Fibroblast of skin of left biceps (primary cell): ENCODE results near the gene IL21R.
A peak's percentile ranks its signal among the peaks of the same experiment; 100 is the strongest.

ENCODE experiments used
- DNase-seq, 2 experiments: peaks; one replicate each; pipeline ENCODE4 v3.0.0-alpha.2; 2013; ENCODE audit warnings: low read depth in 2 of 2

The IL21R gene

GRCh38 chr16:27485811-27486210 is 83.8 kb downstream of the IL21R start:
- no peak for DNase-seq

- no peak for DNase-seq
Observed at GRCh38 chr16:27486344-27486743, 84.4 kb downstream of the IL21R start.

- DNase-seq: no peak
Observed at GRCh38 chr16:27486760-27487159, 84.8 kb downstream of the IL21R start.

- no peak for DNase-seq
Observed at GRCh38 chr16:27489421-27489820, 87.4 kb downstream of the IL21R start.

GRCh38 chr16:27489906-27490305 is 87.9 kb downstream of the IL21R start:
- no peak for DNase-seq

- no peak for DNase-seq
Observed at GRCh38 chr16:27491894-27492587, 90.1 kb downstream of the IL21R start.

GRCh38 chr16:27492588-27492979 is 90.6 kb downstream of the IL21R start:
- no peak for DNase-seq

GRCh38 chr16:27495191-27495590 is 93.2 kb downstream of the IL21R start:
- peak; percentile 75 to 76 for DNase-seq

GRCh38 chr16:27498031-27498825 is 96.3 kb downstream of the IL21R start:
- no peak for DNase-seq

DNA sequence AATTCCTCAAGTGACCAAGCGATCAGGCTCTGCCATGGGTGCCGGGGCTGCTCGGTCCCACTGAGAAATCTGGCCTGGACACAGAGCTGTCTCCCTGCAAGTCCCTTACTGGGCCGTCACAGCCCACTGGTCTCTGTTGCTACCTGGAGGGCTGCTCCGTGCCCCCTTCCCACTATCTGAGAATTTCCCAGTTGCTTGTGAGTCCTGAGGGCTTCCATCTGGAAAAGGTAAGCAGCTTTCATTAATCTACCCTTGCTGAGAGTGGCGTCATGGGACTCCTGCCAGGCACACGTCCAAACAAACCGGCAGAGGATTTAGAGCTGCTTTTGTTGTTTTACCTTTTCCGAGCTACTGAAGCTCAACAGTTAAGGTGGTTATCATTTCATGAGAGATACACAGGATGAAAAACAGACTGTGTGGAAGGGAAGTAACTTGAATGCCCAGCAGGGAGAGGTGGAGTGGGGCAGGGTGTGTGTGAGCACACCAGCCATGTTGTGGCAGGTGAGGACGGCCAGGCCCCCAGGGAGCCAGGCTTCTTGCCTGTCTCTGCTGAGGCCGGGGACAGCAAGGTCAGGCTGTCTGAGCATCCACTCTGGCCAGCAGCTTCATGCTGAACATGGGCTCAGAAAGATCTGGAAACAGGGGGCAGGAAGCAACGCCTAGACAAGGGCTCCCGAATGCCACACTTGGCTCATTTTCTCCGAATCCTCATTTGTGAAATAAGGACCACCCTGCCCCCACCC is 97.1 kb downstream of the IL21R start:
- no peak for DNase-seq

GRCh38 chr16:27499659-27500055 is 97.7 kb downstream of the IL21R start:
- no peak for DNase-seq

- no peak for DNase-seq
Observed at GRCh38 chr16:27500801-27501200, 98.8 kb downstream of the IL21R start.
